ENCODE results near the gene FBLN1.

The FBLN1 gene

DNA sequence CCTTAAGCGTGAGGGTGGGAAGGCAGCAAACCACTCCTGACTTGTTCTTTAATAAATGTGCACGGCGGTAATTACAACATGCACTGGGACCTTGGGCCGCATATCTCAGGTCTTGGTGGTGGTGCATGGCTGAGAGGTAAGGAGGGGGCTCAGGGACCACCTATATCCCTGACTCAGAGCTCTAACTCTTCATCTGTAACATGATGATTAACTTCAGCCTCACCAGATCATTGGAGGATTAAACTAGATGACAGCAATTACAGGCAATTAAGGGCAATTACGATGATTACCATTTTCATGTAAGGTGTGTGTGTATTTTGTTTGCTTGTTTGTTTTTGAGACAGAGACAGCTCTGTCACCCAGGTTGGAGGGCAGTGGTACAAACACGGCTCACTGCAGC, 45.0 kb downstream of the FBLN1 start:
- H3K4me2 ChIP-seq (ENCODE audit: low read length), result no peak overlapping the region
- H3K9me2 ChIP-seq (ENCODE audit: low read depth, low read length), result no peaks in the 10 kb centered on the region
- no peaks in the 10 kb centered on the region for H3K79me2 ChIP-seq (ENCODE audit: insufficient read depth, low read length)
- no peaks in the 10 kb centered on the region; the same call in 1 of the 2 replicates for H3K36me3 ChIP-seq (ENCODE audit: insufficient read depth, low read length)
- H3K27ac ChIP-seq (ENCODE audit: low read depth, low read length, poor library complexity, severe bottlenecking), result no peak overlapping the region
- no peak overlapping the region for H2AFZ ChIP-seq (ENCODE audit: low read length)
- TF ChIP-seq, protein P1, sequence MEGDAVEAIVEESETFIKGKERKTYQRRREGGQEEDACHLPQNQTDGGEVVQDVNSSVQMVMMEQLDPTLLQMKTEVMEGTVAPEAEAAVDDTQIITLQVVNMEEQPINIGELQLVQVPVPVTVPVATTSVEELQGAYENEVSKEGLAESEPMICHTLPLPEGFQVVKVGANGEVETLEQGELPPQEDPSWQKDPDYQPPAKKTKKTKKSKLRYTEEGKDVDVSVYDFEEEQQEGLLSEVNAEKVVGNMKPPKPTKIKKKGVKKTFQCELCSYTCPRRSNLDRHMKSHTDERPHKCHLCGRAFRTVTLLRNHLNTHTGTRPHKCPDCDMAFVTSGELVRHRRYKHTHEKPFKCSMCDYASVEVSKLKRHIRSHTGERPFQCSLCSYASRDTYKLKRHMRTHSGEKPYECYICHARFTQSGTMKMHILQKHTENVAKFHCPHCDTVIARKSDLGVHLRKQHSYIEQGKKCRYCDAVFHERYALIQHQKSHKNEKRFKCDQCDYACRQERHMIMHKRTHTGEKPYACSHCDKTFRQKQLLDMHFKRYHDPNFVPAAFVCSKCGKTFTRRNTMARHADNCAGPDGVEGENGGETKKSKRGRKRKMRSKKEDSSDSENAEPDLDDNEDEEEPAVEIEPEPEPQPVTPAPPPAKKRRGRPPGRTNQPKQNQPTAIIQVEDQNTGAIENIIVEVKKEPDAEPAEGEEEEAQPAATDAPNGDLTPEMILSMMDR (IDR thresholded peaks at IDR 0.05; ENCODE audit: low read length), result no peak
- no peak for TF ChIP-seq EZH2 (IDR thresholded peaks at IDR 0.05; ENCODE audit: borderline replicate concordance, low read length)
- H3F3A ChIP-seq (ENCODE audit: insufficient read depth, low read length), result no peaks in the 10 kb centered on the region
- no peaks in the 10 kb centered on the region for H3K4me1 ChIP-seq (ENCODE audit: insufficient read depth, low read length, severe bottlenecking)
- H4K20me1 ChIP-seq (ENCODE audit: insufficient read depth, low read length), result no peaks in the 10 kb centered on the region
- H3K9ac ChIP-seq (ENCODE audit: low read length), result no peak overlapping the region
- no peak overlapping the region for H3K4me3 ChIP-seq (ENCODE audit: low read depth, low read length, poor library complexity, severe bottlenecking)
- H3K27me3 ChIP-seq (ENCODE audit: insufficient read depth, low read length), result no peaks in the 10 kb centered on the region; the same call in 1 of the 2 replicates
- H3K9me3 ChIP-seq (ENCODE audit: low read length), result no peaks in the 10 kb centered on the region

- no peak overlapping the region for H3K27ac ChIP-seq (ENCODE audit: low read depth, low read length, poor library complexity, severe bottlenecking)
- TF ChIP-seq, protein P1 (IDR thresholded peaks at IDR 0.05; ENCODE audit: low read length), result no peak
- TF ChIP-seq EZH2 (IDR thresholded peaks at IDR 0.05; ENCODE audit: borderline replicate concordance, low read length), result no peak
Observed at GRCh38 chr22:45548247-45548840, 45.7 kb downstream of the FBLN1 start.

DNA sequence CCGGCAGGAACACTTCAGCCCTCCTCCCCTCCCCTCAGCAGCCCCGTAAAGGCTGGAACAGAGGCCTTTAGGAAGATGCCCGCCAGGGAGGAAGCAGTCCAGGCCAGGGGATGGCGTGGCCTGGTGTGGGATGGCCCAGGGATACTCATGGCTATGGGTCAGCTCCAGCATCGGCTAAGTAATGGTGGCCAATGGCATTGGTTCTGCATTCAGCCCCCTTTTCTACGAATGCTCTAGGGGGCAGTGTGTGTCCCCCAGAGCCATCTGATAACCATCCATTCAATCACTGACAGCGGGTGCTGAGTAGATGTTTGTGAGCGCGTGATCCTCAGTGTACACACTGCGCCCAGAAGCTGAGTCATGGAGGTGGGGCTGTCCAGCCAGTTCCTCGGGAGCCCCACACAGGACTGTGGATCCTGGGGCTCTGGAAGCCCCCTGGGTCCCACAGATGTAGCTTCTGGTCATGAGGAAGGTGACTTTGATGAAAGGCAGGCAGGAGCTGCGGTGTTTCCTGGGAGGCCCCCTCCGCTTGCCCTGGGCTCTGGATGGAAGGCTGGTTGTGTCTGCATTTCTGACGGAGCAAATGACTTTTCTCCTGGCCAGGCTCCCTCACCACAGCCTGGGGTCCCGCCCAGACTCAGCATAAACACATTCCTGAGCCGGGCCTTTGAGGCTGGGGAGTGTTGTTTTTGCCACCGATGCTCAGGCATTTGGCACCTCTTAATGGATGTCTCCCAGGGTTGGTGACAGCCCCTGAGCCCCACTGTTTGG, 46.5 kb downstream of the FBLN1 start:
- Histone ChIP-seq H4K20me1 (ENCODE audit: insufficient read depth, low read length) (no peaks in the 10 kb centered on the region), H3K27me3 (ENCODE audit: insufficient read depth, low read length) (no peaks in the 10 kb centered on the region; the same call in 1 of the 2 replicates), H3K4me2 (ENCODE audit: low read length) (no peak overlapping the region), H3K9me2 (ENCODE audit: low read depth, low read length) (no peaks in the 10 kb centered on the region), H3K36me3 (ENCODE audit: insufficient read depth, low read length) (no peaks in the 10 kb centered on the region; the same call in 1 of the 2 replicates), H3K79me2 (ENCODE audit: insufficient read depth, low read length) (no peaks in the 10 kb centered on the region), H2AFZ (ENCODE audit: low read length) (no peak overlapping the region), H3K9ac (ENCODE audit: low read length) (no peak overlapping the region), H3K4me3 (ENCODE audit: low read depth, low read length, poor library complexity, severe bottlenecking) (no peak overlapping the region), H3K4me1 (ENCODE audit: insufficient read depth, low read length, severe bottlenecking) (peaks cover 9% of the 10 kb centered on the region), H3F3A (ENCODE audit: insufficient read depth, low read length) (no peaks in the 10 kb centered on the region), H3K27ac (ENCODE audit: low read depth, low read length, poor library complexity, severe bottlenecking) (no peak overlapping the region), H3K9me3 (ENCODE audit: low read length) (no peaks in the 10 kb centered on the region)
- no peak for TF ChIP-seq EZH2 (IDR thresholded peaks at IDR 0.05; ENCODE audit: borderline replicate concordance, low read length)
- TF ChIP-seq, protein P1 (IDR thresholded peaks at IDR 0.05; ENCODE audit: low read length), result peak; percentile 50; the same call in 1 of the 2 replicates

More at GRCh38 chr22:45548247-45548840, 45.7 kb downstream of the FBLN1 start:
- no peaks in the 10 kb centered on the region for H3K9me2 ChIP-seq (ENCODE audit: low read depth, low read length)
- H3K27me3 ChIP-seq (ENCODE audit: insufficient read depth, low read length), result no peaks in the 10 kb centered on the region; the same call in 1 of the 2 replicates
- H3K4me2 ChIP-seq (ENCODE audit: low read length), result no peak overlapping the region
- peaks cover under 1% of the 10 kb centered on the region for H3K4me1 ChIP-seq (ENCODE audit: insufficient read depth, low read length, severe bottlenecking)
- no peaks in the 10 kb centered on the region; the same call in 1 of the 2 replicates for H3K36me3 ChIP-seq (ENCODE audit: insufficient read depth, low read length)
- no peak overlapping the region for H3K4me3 ChIP-seq (ENCODE audit: low read depth, low read length, poor library complexity, severe bottlenecking)
- H3F3A ChIP-seq (ENCODE audit: insufficient read depth, low read length), result no peaks in the 10 kb centered on the region
- no peaks in the 10 kb centered on the region for H3K9me3 ChIP-seq (ENCODE audit: low read length)
- no peaks in the 10 kb centered on the region for H4K20me1 ChIP-seq (ENCODE audit: insufficient read depth, low read length)
- no peaks in the 10 kb centered on the region for H3K79me2 ChIP-seq (ENCODE audit: insufficient read depth, low read length)
- no peak overlapping the region for H3K9ac ChIP-seq (ENCODE audit: low read length)
- no peak overlapping the region for H2AFZ ChIP-seq (ENCODE audit: low read length)

All from OCI-LY1 (cell line).